ENCODE results near the gene FARS2.

The FARS2 gene

GRCh38 chr6:5338177-5338960, 77.1 kb downstream of the FARS2 start:
- Mint-ChIP-seq H3K9me3 (no peaks in the 10 kb centered on the region), H3K27me3 (no peaks in the 10 kb centered on the region), H3K4me3 (no peak overlapping the region), H3K4me1 (ENCODE audit: low read depth) (peaks cover 28% of the 10 kb centered on the region), H3K36me3 (ENCODE audit: low read depth) (peaks cover 4% of the 10 kb centered on the region), H3K27ac (no peak overlapping the region)

DNA sequence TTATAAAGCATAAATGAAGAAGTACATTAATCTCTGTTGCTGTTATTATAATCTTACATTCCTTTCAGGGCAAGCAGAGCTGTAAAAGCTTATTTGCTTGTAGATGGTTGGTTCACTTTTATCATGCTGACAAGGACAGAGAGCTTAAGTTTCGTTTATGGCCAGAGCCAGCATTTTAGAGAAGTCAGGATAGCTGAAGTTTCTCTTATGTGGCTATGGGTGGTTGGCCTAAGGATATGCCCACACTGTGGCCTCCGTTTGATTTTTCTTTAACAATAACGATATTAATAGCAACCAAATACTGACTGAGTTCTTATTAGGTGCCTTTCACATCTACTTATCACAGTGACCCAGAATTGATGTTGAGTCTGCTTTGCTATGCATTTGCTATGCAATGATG, 78.5 kb downstream of the FARS2 start:
- Mint-ChIP-seq H3K27ac (no peak overlapping the region), H3K36me3 (ENCODE audit: low read depth) (peaks cover 4% of the 10 kb centered on the region), H3K4me1 (ENCODE audit: low read depth) (peaks cover 29% of the 10 kb centered on the region), H3K27me3 (no peaks in the 10 kb centered on the region), H3K9me3 (no peaks in the 10 kb centered on the region), H3K4me3 (no peak overlapping the region)

GRCh38 chr6:5341845-5342244, 80.5 kb downstream of the FARS2 start:
- H3K4me3 Mint-ChIP-seq, result no peak overlapping the region
- no peaks in the 10 kb centered on the region for H3K9me3 Mint-ChIP-seq
- peaks cover 18% of the 10 kb centered on the region for H3K4me1 Mint-ChIP-seq (ENCODE audit: low read depth)
- peaks cover 7% of the 10 kb centered on the region for H3K36me3 Mint-ChIP-seq (ENCODE audit: low read depth)
- H3K27ac Mint-ChIP-seq, result no peak overlapping the region
- H3K27me3 Mint-ChIP-seq, result no peaks in the 10 kb centered on the region

DNA sequence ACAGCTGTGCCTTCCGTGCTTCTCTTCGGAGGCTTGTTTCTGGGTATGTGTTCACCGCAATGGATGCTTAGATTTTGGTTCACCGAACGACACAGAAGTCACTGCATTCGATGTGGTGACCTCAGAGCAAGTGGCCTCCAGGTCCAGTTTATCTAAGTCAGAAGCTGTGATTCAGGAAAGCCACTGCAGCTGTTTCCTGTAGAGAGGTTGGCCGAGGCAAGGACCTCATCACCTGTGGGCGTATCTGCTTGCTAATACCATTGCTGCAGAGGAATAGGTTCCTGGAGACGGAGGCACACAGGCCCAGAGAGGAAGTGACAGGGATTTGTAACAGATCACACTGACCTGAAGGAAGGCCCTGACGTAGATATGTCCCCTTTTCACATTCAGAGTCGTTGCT, 82.7 kb downstream of the FARS2 start:
- Mint-ChIP-seq H3K27me3 (no peaks in the 10 kb centered on the region), H3K4me3 (no peak overlapping the region), H3K9me3 (peaks cover 4% of the 10 kb centered on the region), H3K27ac (no peak overlapping the region), H3K4me1 (ENCODE audit: low read depth) (peaks cover 12% of the 10 kb centered on the region), H3K36me3 (ENCODE audit: low read depth) (peaks cover 24% of the 10 kb centered on the region)

DNA sequence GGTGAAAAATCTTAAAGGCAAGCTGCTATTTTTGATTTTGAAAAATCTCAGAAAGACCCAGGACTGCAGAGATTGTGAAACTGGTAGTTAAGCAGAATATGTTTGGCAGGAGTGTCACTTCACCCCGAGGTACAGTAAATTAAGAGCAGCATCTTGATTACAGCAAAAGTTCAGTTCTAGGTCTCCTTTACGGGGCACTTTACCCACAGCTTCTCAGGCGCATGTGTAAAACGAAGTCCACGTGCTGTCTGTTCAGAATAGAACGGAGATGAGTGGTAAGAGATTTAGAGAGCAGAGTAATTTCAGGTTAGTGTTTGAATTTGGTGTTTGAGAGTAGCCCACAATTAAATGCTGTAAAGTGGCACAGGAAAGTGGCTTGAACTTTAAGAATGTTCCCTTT, 84.0 kb downstream of the FARS2 start:
- no peaks in the 10 kb centered on the region for H3K27me3 Mint-ChIP-seq
- peaks cover 11% of the 10 kb centered on the region for H3K4me1 Mint-ChIP-seq (ENCODE audit: low read depth)
- H3K36me3 Mint-ChIP-seq (ENCODE audit: low read depth), result peaks cover 24% of the 10 kb centered on the region
- H3K4me3 Mint-ChIP-seq, result no peak overlapping the region
- peaks cover 4% of the 10 kb centered on the region for H3K9me3 Mint-ChIP-seq
- no peak overlapping the region for H3K27ac Mint-ChIP-seq

- Mint-ChIP-seq H3K4me3 (no peak overlapping the region), H3K9me3 (peaks cover 4% of the 10 kb centered on the region)
Measured at GRCh38 chr6:5351552-5352210, 90.4 kb downstream of the FARS2 start.

DNA sequence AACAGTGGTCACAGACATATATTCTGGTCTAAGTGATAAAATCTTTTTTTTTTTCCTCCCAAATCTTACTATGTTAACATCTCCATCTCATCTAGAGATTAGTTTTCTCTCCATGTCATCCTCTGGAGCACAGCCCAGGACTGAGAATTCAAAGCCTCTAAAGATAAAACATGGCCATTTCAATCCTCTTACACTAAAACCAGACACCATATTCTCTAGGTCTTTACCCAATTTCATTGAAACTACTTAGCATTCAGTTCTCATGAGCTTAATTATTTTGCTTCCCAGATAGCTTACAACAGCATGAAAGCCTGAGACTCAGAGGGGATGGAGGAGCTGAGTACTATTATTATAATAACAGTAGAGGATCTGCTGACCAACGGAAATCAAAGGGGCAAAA, 92.7 kb downstream of the FARS2 start:
- Mint-ChIP-seq H3K27ac (no peak overlapping the region), H3K4me1 (ENCODE audit: low read depth) (peaks cover 15% of the 10 kb centered on the region), H3K9me3 (no peaks in the 10 kb centered on the region), H3K27me3 (no peaks in the 10 kb centered on the region), H3K36me3 (ENCODE audit: low read depth) (peaks cover 13% of the 10 kb centered on the region), H3K4me3 (no peak overlapping the region)

More at GRCh38 chr6:5351552-5352210, 90.4 kb downstream of the FARS2 start:
- Mint-ChIP-seq H3K36me3 (ENCODE audit: low read depth) (peaks cover 30% of the 10 kb centered on the region), H3K4me1 (ENCODE audit: low read depth) (peaks cover 15% of the 10 kb centered on the region), H3K27ac (no peak overlapping the region), H3K27me3 (no peaks in the 10 kb centered on the region)

DNA sequence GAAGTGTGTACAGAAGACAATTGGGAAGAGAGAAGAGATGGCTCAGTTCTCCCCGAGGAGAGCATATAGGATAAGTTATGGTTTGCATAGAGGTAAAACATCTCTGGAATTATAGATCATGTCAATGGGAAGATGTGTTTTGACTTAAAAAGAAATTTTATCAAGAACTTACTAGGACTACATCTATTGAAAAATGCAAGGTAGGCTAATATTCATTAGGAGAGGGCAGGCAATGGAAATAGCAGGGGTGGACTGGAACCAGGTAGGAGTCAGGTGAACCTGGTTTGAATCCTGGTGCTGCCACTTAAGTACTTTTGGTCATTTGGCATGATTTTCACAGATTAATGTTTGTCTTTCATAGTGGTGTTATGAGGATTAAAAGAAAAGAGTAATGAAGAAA, 96.2 kb downstream of the FARS2 start:
- no peaks in the 10 kb centered on the region for H3K27me3 Mint-ChIP-seq

DNA sequence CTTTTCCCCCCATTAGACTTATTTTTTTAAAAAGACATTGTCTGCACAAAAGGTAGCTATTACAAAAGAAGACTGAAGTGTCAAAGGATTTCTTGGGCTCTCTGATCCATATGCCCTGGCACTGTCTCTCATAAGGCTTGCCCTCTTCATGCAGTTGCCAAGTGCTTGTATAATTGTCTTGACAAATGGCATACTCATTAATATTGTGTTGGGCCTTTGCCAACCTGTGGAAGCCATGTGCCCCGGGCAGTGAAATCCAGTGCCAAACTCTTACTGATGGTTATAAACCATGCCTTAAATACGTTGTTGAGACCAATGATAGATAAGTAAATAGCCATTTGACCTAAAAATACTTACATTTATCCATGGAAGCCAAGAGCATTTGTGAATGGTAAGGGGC, 98.1 kb downstream of the FARS2 start:
- Mint-ChIP-seq H3K9me3 (no peaks in the 10 kb centered on the region), H3K27me3 (no peaks in the 10 kb centered on the region), H3K36me3 (ENCODE audit: low read depth) (peaks cover 8% of the 10 kb centered on the region), H3K27ac (no peak overlapping the region), H3K4me1 (ENCODE audit: low read depth) (no peaks in the 10 kb centered on the region), H3K4me3 (no peak overlapping the region)

More for the DNA sequence above, 96.2 kb downstream of the FARS2 start:
- Mint-ChIP-seq H3K4me3 (no peak overlapping the region), H3K4me1 (ENCODE audit: low read depth) (peaks cover 15% of the 10 kb centered on the region), H3K36me3 (ENCODE audit: low read depth) (peaks cover 13% of the 10 kb centered on the region), H3K9me3 (no peaks in the 10 kb centered on the region), H3K27ac (no peak overlapping the region)

GRCh38 chr6:5361396-5361795, 100.1 kb downstream of the FARS2 start:
- peaks cover under 1% of the 10 kb centered on the region for H3K36me3 Mint-ChIP-seq (ENCODE audit: low read depth)
- H3K4me1 Mint-ChIP-seq (ENCODE audit: low read depth), result no peaks in the 10 kb centered on the region
- no peaks in the 10 kb centered on the region for H3K9me3 Mint-ChIP-seq
- H3K27ac Mint-ChIP-seq, result no peak overlapping the region
- H3K4me3 Mint-ChIP-seq, result no peak overlapping the region
- H3K27me3 Mint-ChIP-seq, result no peaks in the 10 kb centered on the region

- Mint-ChIP-seq H3K4me3 (no peak overlapping the region), H3K27ac (no peak overlapping the region), H3K36me3 (ENCODE audit: low read depth) (peaks cover 8% of the 10 kb centered on the region), H3K9me3 (no peaks in the 10 kb centered on the region), H3K4me1 (ENCODE audit: low read depth) (no peaks in the 10 kb centered on the region), H3K27me3 (no peaks in the 10 kb centered on the region)
Measured at GRCh38 chr6:5365436-5366195, 104.3 kb downstream of the FARS2 start.

DNA sequence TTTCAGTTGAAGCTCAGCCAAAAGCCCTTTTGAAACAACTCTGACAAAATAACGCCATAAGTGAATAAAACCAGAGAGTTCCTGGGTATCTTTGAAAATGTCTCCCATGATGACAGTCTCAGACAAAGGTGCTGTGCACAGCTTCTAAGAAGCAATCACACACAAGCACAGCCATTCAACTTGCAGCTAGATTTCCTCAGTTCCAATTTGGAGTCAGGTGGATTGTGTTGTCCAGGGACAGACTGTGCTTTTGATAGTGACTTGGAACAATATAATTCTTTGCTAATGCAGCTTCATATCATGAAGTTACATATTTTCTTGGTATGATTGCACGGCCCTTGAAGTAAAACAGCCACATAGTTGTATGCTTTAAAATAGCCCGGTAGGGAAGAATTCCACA, 105.6 kb downstream of the FARS2 start:
- H3K27me3 Mint-ChIP-seq, result no peaks in the 10 kb centered on the region
- H3K4me1 Mint-ChIP-seq (ENCODE audit: low read depth), result no peaks in the 10 kb centered on the region
- peaks cover 14% of the 10 kb centered on the region for H3K36me3 Mint-ChIP-seq (ENCODE audit: low read depth)
- H3K27ac Mint-ChIP-seq, result no peak overlapping the region
- no peaks in the 10 kb centered on the region for H3K9me3 Mint-ChIP-seq
- no peak overlapping the region for H3K4me3 Mint-ChIP-seq

GRCh38 chr6:5367510-5367909, 106.2 kb downstream of the FARS2 start:
- H3K4me3 Mint-ChIP-seq, result no peak overlapping the region
- H3K27ac Mint-ChIP-seq, result no peak overlapping the region
- peaks cover 14% of the 10 kb centered on the region for H3K36me3 Mint-ChIP-seq (ENCODE audit: low read depth)
- no peaks in the 10 kb centered on the region for H3K4me1 Mint-ChIP-seq (ENCODE audit: low read depth)
- no peaks in the 10 kb centered on the region for H3K9me3 Mint-ChIP-seq
- H3K27me3 Mint-ChIP-seq, result no peaks in the 10 kb centered on the region

GRCh38 chr6:5373430-5373829, 112.1 kb downstream of the FARS2 start:
- H3K36me3 Mint-ChIP-seq (ENCODE audit: low read depth), result peaks cover 17% of the 10 kb centered on the region
- H3K4me3 Mint-ChIP-seq, result no peak overlapping the region
- no peak overlapping the region for H3K27ac Mint-ChIP-seq
- H3K9me3 Mint-ChIP-seq, result no peaks in the 10 kb centered on the region
- no peaks in the 10 kb centered on the region for H3K27me3 Mint-ChIP-seq
- H3K4me1 Mint-ChIP-seq (ENCODE audit: low read depth), result no peaks in the 10 kb centered on the region

DNA sequence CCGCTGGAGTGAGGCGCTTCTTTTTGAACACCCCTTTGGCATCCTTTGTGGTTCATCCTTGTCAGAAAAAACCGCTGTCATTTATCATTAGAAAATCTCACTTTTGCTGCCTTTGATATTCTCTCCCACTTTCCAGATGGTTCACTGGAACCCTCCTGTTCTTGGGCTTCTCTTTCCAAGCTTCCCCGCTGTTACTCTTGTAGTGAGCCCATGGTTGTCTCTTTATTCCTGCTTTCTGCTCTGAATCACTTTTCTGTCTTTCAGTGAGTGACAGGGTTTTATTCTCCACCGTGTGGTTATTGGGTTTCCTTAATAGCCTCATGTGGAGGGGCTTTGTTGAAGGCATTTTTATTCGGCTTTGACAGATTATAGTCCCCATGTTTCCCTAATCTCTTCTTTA, 117.0 kb downstream of the FARS2 start:
- Mint-ChIP-seq H3K27me3 (no peaks in the 10 kb centered on the region), H3K36me3 (ENCODE audit: low read depth) (peaks cover 12% of the 10 kb centered on the region), H3K4me3 (no peak overlapping the region), H3K9me3 (no peaks in the 10 kb centered on the region), H3K27ac (no peak overlapping the region), H3K4me1 (ENCODE audit: low read depth) (no peaks in the 10 kb centered on the region)

Measured in stimulated activated naive CD8-positive, alpha-beta T cell treated with anti-CD3 and anti-CD28 coated beads, Interleukin-15, Interleukin-2, amounts not matched to agents 100 ng/mL and 50 ng/mL, for 24 hours (primary cell).